ENCODE measurements around the gene C2CD5. TPM values are rescaled to one million over a fixed set of nuclear protein-coding genes. Genes with fewer than 3 reads are reported as not detected.
"Not testable (repeated sequence)": the region's sequence is repeated elsewhere in the genome, so short reads cannot be mapped to it uniquely, and the experiment has no call there.

The C2CD5 gene
- total and polyA plus RNA-seq, 9 donors, result 19.6 to 41.3 (median 32.9) TPM

- intact Hi-C loops (cut with DNase I), result no loop called here
- 73 to 76% (median 76%) methylated on average over 5 of the region's 5 CpGs for WGBS, 3 donors
- H3K9me3 ChIP-seq, result no peaks in the 10 kb centered on the region
- DNase-seq, result no peak
- H3K4me3 ChIP-seq, result no peak overlapping the region
- no peak overlapping the region for H3K27ac ChIP-seq
- no peaks in the 10 kb centered on the region for H3K36me3 ChIP-seq
- no peak for TF ChIP-seq EP300 (IDR thresholded peaks at IDR 0.05)
- no peak for TF ChIP-seq CTCF (IDR thresholded peaks at IDR 0.05)
- TF ChIP-seq POLR2A (IDR thresholded peaks at IDR 0.05), result no peak
- no peaks in the 10 kb centered on the region for H3K4me1 ChIP-seq (ENCODE audit: insufficient read depth)
- no peaks in the 10 kb centered on the region for H3K27me3 ChIP-seq
These were observed 62.7 kb downstream of the C2CD5 start for GRCh38 chr12:22481547-22482104.

GRCh38 chr12:22480814-22481213 is 63.5 kb downstream of the C2CD5 start:
- H3K4me3 ChIP-seq; H3K27me3 ChIP-seq; H3K36me3 ChIP-seq; intact Hi-C loops (cut with DNase I); DNase-seq; H3K4me1 ChIP-seq (ENCODE audit: insufficient read depth); H3K9me3 ChIP-seq; H3K27ac ChIP-seq: not testable (repeated sequence)
- WGBS, 3 donors, result 95 to 96% (median 95%) methylated on average over 7 of the region's 7 CpGs

- no peak overlapping the region for H3K4me3 ChIP-seq
- 93 to 96% (median 95%) methylated on average over 3 of the region's 3 CpGs for WGBS, 3 donors
- no peaks in the 10 kb centered on the region for H3K9me3 ChIP-seq
- DNase-seq, result no peak
- no peaks in the 10 kb centered on the region for H3K4me1 ChIP-seq (ENCODE audit: insufficient read depth)
- H3K36me3 ChIP-seq, result no peaks in the 10 kb centered on the region
- TF ChIP-seq EP300 (IDR thresholded peaks at IDR 0.05) (no peak), POLR2A (IDR thresholded peaks at IDR 0.05) (no peak), CTCF (IDR thresholded peaks at IDR 0.05) (no peak)
- intact Hi-C loops (cut with DNase I), result no loop called here
- H3K27me3 ChIP-seq, result no peaks in the 10 kb centered on the region
- no peak overlapping the region for H3K27ac ChIP-seq
These were observed 64.3 kb downstream of the C2CD5 start for GRCh38 chr12:22480016-22480415.

- 91 to 95% (median 95%) methylated on average over 2 of the region's 2 CpGs for WGBS, 3 donors
- no peaks in the 10 kb centered on the region for H3K4me1 ChIP-seq (ENCODE audit: insufficient read depth)
- H3K27ac ChIP-seq, result no peak overlapping the region
These were observed 66.5 kb downstream of the C2CD5 start for GRCh38 chr12:22477894-22478287.

More at GRCh38 chr12:22477894-22478287, 66.5 kb downstream of the C2CD5 start:
- intact Hi-C loops (cut with DNase I), result no loop called here
- DNase-seq, result no peak
- TF ChIP-seq CTCF (IDR thresholded peaks at IDR 0.05), result no peak
- TF ChIP-seq EP300 (IDR thresholded peaks at IDR 0.05), result no peak
- no peak for TF ChIP-seq POLR2A (IDR thresholded peaks at IDR 0.05)
- Histone ChIP-seq H3K27me3 (no peaks in the 10 kb centered on the region), H3K9me3 (no peaks in the 10 kb centered on the region), H3K4me3 (no peak overlapping the region), H3K36me3 (no peaks in the 10 kb centered on the region)
